Measurements from ENCODE around the gene RBM28. TPM values are rescaled to one million over a fixed set of nuclear protein-coding genes. Genes with fewer than 3 reads are reported as not detected.

RBM28 gene
- polyA plus RNA-seq, 1 donor from 2014 or later: 18.9 TPM

GRCh38 chr7:128392446-128393327 is 49.0 kb upstream of the RBM28 start:
- Histone ChIP-seq H3K4me2 (ENCODE audit: low read length) (no peak overlapping the region), H3K9ac (ENCODE audit: low read length) (no peak overlapping the region), H3K9me2 (ENCODE audit: insufficient read depth, low read length) (no peaks in the 10 kb centered on the region), H2AFZ (ENCODE audit: low read depth, low read length) (no peak overlapping the region), H3K27me3 (ENCODE audit: insufficient read depth, low read depth, low read length) (no peaks in the 10 kb centered on the region), H3K36me3 (ENCODE audit: insufficient read depth, low read length) (no peaks in the 10 kb centered on the region), H3K4me3 (ENCODE audit: low read length) (no peak overlapping the region), H4K20me1 (ENCODE audit: insufficient read depth) (no peaks in the 10 kb centered on the region), H3K9me3 (ENCODE audit: low read length) (no peaks in the 10 kb centered on the region), H3F3A (ENCODE audit: insufficient read depth, low read length, poor library complexity, severe bottlenecking) (no peaks in the 10 kb centered on the region), H3K79me2 (replicated peaks; ENCODE audit: insufficient read depth, low read length) (no peaks in the 10 kb centered on the region), H3K27ac (ENCODE audit: low read length) (no peak overlapping the region)
- no peak for TF ChIP-seq EP300 (conservative IDR thresholded peaks at IDR 0.05; ENCODE audit: poor library complexity, severe bottlenecking)
- TF ChIP-seq, protein P1, sequence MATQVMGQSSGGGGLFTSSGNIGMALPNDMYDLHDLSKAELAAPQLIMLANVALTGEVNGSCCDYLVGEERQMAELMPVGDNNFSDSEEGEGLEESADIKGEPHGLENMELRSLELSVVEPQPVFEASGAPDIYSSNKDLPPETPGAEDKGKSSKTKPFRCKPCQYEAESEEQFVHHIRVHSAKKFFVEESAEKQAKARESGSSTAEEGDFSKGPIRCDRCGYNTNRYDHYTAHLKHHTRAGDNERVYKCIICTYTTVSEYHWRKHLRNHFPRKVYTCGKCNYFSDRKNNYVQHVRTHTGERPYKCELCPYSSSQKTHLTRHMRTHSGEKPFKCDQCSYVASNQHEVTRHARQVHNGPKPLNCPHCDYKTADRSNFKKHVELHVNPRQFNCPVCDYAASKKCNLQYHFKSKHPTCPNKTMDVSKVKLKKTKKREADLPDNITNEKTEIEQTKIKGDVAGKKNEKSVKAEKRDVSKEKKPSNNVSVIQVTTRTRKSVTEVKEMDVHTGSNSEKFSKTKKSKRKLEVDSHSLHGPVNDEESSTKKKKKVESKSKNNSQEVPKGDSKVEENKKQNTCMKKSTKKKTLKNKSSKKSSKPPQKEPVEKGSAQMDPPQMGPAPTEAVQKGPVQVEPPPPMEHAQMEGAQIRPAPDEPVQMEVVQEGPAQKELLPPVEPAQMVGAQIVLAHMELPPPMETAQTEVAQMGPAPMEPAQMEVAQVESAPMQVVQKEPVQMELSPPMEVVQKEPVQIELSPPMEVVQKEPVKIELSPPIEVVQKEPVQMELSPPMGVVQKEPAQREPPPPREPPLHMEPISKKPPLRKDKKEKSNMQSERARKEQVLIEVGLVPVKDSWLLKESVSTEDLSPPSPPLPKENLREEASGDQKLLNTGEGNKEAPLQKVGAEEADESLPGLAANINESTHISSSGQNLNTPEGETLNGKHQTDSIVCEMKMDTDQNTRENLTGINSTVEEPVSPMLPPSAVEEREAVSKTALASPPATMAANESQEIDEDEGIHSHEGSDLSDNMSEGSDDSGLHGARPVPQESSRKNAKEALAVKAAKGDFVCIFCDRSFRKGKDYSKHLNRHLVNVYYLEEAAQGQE (IDR thresholded peaks at IDR 0.05; ENCODE audit: borderline replicate concordance): no peak
- TF ChIP-seq, protein P2, sequence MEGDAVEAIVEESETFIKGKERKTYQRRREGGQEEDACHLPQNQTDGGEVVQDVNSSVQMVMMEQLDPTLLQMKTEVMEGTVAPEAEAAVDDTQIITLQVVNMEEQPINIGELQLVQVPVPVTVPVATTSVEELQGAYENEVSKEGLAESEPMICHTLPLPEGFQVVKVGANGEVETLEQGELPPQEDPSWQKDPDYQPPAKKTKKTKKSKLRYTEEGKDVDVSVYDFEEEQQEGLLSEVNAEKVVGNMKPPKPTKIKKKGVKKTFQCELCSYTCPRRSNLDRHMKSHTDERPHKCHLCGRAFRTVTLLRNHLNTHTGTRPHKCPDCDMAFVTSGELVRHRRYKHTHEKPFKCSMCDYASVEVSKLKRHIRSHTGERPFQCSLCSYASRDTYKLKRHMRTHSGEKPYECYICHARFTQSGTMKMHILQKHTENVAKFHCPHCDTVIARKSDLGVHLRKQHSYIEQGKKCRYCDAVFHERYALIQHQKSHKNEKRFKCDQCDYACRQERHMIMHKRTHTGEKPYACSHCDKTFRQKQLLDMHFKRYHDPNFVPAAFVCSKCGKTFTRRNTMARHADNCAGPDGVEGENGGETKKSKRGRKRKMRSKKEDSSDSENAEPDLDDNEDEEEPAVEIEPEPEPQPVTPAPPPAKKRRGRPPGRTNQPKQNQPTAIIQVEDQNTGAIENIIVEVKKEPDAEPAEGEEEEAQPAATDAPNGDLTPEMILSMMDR (IDR thresholded peaks at IDR 0.05; ENCODE audit: poor library complexity, severe bottlenecking): no peak
- TF ChIP-seq RAD21 (conservative IDR thresholded peaks at IDR 0.05): no peak
- no peak for TF ChIP-seq MXI1 (conservative IDR thresholded peaks at IDR 0.05; ENCODE audit: poor library complexity, severe bottlenecking)
- no peak for TF ChIP-seq EZH2 (IDR thresholded peaks at IDR 0.05; ENCODE audit: borderline replicate concordance, insufficient read depth, low read length, poor library complexity, severe bottlenecking)
- TF ChIP-seq POLR2AphosphoS5 (IDR thresholded peaks at IDR 0.05): no peak
- TF ChIP-seq TAF1 (IDR thresholded peaks at IDR 0.05; ENCODE audit: low read depth): no peak
- TF ChIP-seq SMC3 (conservative IDR thresholded peaks at IDR 0.05; ENCODE audit: poor library complexity): no peak

DNA sequence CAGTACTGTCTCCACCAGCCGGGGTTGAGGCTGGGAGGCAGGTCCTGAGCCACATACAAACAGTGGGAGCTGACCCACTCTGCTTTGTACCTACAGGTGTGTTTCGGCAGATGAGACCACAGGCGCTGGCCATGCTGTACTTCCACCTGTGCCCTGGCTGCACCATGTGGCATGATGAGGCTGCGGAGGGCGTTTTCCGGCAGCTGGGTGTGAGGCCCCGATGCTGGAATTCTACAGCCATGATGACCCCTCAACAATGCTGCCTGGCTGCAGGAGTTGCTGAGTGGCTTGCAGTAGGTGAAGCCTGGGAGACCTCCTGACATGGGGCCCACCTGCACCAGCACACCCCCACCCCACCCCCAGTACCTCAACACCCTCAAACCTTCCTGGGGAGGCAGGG is 48.1 kb upstream of the RBM28 start:
- Histone ChIP-seq H3K4me2 (ENCODE audit: low read length) (no peak overlapping the region), H3K36me3 (ENCODE audit: insufficient read depth, low read length) (no peaks in the 10 kb centered on the region), H3K27ac (ENCODE audit: low read length) (no peak overlapping the region), H3K27me3 (ENCODE audit: insufficient read depth, low read depth, low read length) (no peaks in the 10 kb centered on the region), H3K79me2 (replicated peaks; ENCODE audit: insufficient read depth, low read length) (no peaks in the 10 kb centered on the region), H2AFZ (ENCODE audit: low read depth, low read length) (no peak overlapping the region), H3K9ac (ENCODE audit: low read length) (no peak overlapping the region), H3K4me3 (ENCODE audit: low read length) (no peak overlapping the region), H3K9me3 (ENCODE audit: low read length) (no peaks in the 10 kb centered on the region), H4K20me1 (ENCODE audit: insufficient read depth) (no peaks in the 10 kb centered on the region), H3K9me2 (ENCODE audit: insufficient read depth, low read length) (no peaks in the 10 kb centered on the region), H3F3A (ENCODE audit: insufficient read depth, low read length, poor library complexity, severe bottlenecking) (no peaks in the 10 kb centered on the region)
- TF ChIP-seq RAD21 (conservative IDR thresholded peaks at IDR 0.05) (no peak), EZH2 (IDR thresholded peaks at IDR 0.05; ENCODE audit: borderline replicate concordance, insufficient read depth, low read length, poor library complexity, severe bottlenecking) (no peak), EP300 (conservative IDR thresholded peaks at IDR 0.05; ENCODE audit: poor library complexity, severe bottlenecking) (no peak), MXI1 (conservative IDR thresholded peaks at IDR 0.05; ENCODE audit: poor library complexity, severe bottlenecking) (no peak), TAF1 (IDR thresholded peaks at IDR 0.05; ENCODE audit: low read depth) (no peak), SMC3 (conservative IDR thresholded peaks at IDR 0.05; ENCODE audit: poor library complexity) (no peak), POLR2AphosphoS5 (IDR thresholded peaks at IDR 0.05) (no peak)
- TF ChIP-seq, protein P2 (IDR thresholded peaks at IDR 0.05; ENCODE audit: poor library complexity, severe bottlenecking): no peak
- TF ChIP-seq, protein P1 (IDR thresholded peaks at IDR 0.05; ENCODE audit: borderline replicate concordance): no peak

Data from neural cell (in vitro differentiated cells).